OCI-LY1 (cell line): Measurements from ENCODE around the gene ELFN1.

Experiments
- H2AFZ ChIP-seq: fragments of 200-600 bp; sonication (generic), shearing (Covaris generic); 2 replicates; pipeline ENCODE4 v1.6.0; 2014; ENCODE audit warnings: antibody characterized with exemption, mild to moderate bottlenecking, low read length
- H3F3A ChIP-seq: fragments of 200-600 bp; sonication (generic), shearing (Covaris generic); 2 replicates; pipeline ENCODE4 v1.6.0; 2014; ENCODE audit warnings: mild to moderate bottlenecking, antibody characterized with exemption, low read length, moderate library complexity; ENCODE audit not compliant: insufficient read depth
- H3K27ac ChIP-seq: fragments of 200-600 bp; sonication (generic); 2 replicates; pipeline ENCODE4 v1.5.1; 2014; ENCODE audit warnings: low read length, mixed run types, mild to moderate bottlenecking, low read depth; ENCODE audit not compliant: poor library complexity, severe bottlenecking
- H3K27me3 ChIP-seq: fragments of 200-600 bp; sonication (generic); 2 replicates; pipeline ENCODE4 v1.6.0; 2014; ENCODE audit warnings: antibody characterized with exemption, mild to moderate bottlenecking, low read length, moderate library complexity; ENCODE audit not compliant: insufficient read depth
- H3K36me3 ChIP-seq: fragments of 200-600 bp; sonication (generic); 2 replicates; pipeline ENCODE4 v1.6.1; 2014; ENCODE audit warnings: mild to moderate bottlenecking, antibody characterized with exemption, low read length, moderate library complexity, mixed read lengths; ENCODE audit not compliant: insufficient read depth
- H3K4me1 ChIP-seq: fragments of 200-600 bp; sonication (generic); 2 replicates; pipeline ENCODE4 v1.5.1; 2014; ENCODE audit warnings: mild to moderate bottlenecking, low read length, moderate library complexity; ENCODE audit not compliant: insufficient read depth, severe bottlenecking
- H3K4me2 ChIP-seq: fragments of 200-600 bp; sonication (generic), shearing (Covaris generic); 2 replicates; pipeline ENCODE4 v1.6.1; 2014; ENCODE audit warnings: low read length
- H3K4me3 ChIP-seq: fragments of 200-600 bp; sonication (generic); 2 replicates; pipeline ENCODE4 v1.5.1; 2014; ENCODE audit warnings: low read length, low read depth, mild to moderate bottlenecking, mixed read lengths; ENCODE audit not compliant: poor library complexity, severe bottlenecking
- H3K79me2 ChIP-seq: fragments of 200-600 bp; shearing (Covaris generic); 2 replicates; pipeline ENCODE4 v1.6.1; 2016; ENCODE audit warnings: mixed run types, low read length, mixed read lengths; ENCODE audit not compliant: insufficient read depth
- H3K9ac ChIP-seq: fragments of 200-600 bp; sonication (generic), shearing (Covaris generic); 2 replicates; pipeline ENCODE4 v1.6.1; 2014; ENCODE audit warnings: mild to moderate bottlenecking, low read length, mixed read lengths
- H3K9me2 ChIP-seq: fragments of 200-600 bp; sonication (generic), shearing (Covaris generic); 2 replicates; pipeline ENCODE4 v1.6.1; 2014; ENCODE audit warnings: low read depth, mild to moderate bottlenecking, low read length, mixed read lengths
- H3K9me3 ChIP-seq: fragments of 200-600 bp; shearing (Covaris generic); 2 replicates; pipeline ENCODE4 v1.6.1; 2014; ENCODE audit warnings: low read length, mixed read lengths
- H4K20me1 ChIP-seq: fragments of 200-600 bp; sonication (generic), shearing (Covaris generic); 2 replicates; pipeline ENCODE4 v1.6.0; 2016; ENCODE audit warnings: mild to moderate bottlenecking, low read length; ENCODE audit not compliant: insufficient read depth
- EZH2 ChIP-seq: fragments of 200-600 bp; sonication (generic), shearing (Covaris generic); IDR thresholded peaks from 2 replicates; pipeline ENCODE4 v1.8.0; 2017; ENCODE audit warnings: borderline replicate concordance, mixed run types, mild to moderate bottlenecking, antibody characterized with exemption, low read length, moderate library complexity, mixed read lengths
- TF ChIP-seq, protein P1 (sequence below): fragments of 200-600 bp; sonication (generic), shearing (Covaris generic); IDR thresholded peaks from 2 replicates; pipeline ENCODE4 v1.5.1; 2017; ENCODE audit warnings: mild to moderate bottlenecking, antibody characterized with exemption, low read length, moderate library complexity, mixed read lengths

Gene ELFN1

DNA sequence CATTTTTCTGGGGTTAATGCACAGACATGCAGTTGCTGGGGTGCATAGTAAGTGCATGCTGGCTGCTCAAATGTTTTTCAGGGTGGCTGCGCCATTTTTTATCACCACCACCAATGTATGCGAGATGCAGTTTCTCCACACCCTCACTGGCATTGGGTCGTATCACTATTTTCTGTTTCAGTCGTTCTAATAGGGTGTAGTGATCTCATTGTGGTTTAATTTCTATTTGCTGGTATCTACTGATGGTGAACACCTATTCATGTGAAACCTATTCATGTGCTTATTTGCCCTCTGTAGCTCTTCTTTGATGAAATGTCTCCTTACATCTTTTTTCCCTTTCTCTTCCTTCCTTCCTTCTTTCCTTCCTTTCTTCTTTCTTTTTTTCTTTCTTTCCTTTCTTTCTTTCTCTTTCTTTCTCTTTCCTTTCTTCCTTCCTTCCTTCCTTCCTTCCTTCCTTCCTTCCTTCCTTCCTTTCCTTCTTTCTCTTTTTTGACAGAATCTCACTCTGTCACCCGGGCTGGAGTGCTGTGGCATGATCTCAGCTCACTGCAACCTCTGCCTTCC, 84.3 kb downstream of the ELFN1 start:
- no peak overlapping the region for H3K9ac ChIP-seq
- no peaks in the 10 kb centered on the region for H3K79me2 ChIP-seq
- H3F3A ChIP-seq: 0 out of 2 replicates have a peak, but pooled peaks cover 3% of the 10 kb centered on the region
- no peak for TF ChIP-seq EZH2
- TF ChIP-seq, protein P1, sequence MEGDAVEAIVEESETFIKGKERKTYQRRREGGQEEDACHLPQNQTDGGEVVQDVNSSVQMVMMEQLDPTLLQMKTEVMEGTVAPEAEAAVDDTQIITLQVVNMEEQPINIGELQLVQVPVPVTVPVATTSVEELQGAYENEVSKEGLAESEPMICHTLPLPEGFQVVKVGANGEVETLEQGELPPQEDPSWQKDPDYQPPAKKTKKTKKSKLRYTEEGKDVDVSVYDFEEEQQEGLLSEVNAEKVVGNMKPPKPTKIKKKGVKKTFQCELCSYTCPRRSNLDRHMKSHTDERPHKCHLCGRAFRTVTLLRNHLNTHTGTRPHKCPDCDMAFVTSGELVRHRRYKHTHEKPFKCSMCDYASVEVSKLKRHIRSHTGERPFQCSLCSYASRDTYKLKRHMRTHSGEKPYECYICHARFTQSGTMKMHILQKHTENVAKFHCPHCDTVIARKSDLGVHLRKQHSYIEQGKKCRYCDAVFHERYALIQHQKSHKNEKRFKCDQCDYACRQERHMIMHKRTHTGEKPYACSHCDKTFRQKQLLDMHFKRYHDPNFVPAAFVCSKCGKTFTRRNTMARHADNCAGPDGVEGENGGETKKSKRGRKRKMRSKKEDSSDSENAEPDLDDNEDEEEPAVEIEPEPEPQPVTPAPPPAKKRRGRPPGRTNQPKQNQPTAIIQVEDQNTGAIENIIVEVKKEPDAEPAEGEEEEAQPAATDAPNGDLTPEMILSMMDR: no peak
- H2AFZ ChIP-seq: no peak overlapping the region
- H3K9me3 ChIP-seq: no peaks in the 10 kb centered on the region
- H3K4me1 ChIP-seq: peaks cover 29% of the 10 kb centered on the region
- H3K9me2 ChIP-seq: no peaks in the 10 kb centered on the region
- no peaks in the 10 kb centered on the region for H4K20me1 ChIP-seq
- no peaks in the 10 kb centered on the region for H3K36me3 ChIP-seq
- peaks cover 16% of the 10 kb centered on the region for H3K27me3 ChIP-seq
- no peak overlapping the region for H3K4me3 ChIP-seq
- H3K4me2 ChIP-seq: no peak overlapping the region
- no peak overlapping the region for H3K27ac ChIP-seq

DNA sequence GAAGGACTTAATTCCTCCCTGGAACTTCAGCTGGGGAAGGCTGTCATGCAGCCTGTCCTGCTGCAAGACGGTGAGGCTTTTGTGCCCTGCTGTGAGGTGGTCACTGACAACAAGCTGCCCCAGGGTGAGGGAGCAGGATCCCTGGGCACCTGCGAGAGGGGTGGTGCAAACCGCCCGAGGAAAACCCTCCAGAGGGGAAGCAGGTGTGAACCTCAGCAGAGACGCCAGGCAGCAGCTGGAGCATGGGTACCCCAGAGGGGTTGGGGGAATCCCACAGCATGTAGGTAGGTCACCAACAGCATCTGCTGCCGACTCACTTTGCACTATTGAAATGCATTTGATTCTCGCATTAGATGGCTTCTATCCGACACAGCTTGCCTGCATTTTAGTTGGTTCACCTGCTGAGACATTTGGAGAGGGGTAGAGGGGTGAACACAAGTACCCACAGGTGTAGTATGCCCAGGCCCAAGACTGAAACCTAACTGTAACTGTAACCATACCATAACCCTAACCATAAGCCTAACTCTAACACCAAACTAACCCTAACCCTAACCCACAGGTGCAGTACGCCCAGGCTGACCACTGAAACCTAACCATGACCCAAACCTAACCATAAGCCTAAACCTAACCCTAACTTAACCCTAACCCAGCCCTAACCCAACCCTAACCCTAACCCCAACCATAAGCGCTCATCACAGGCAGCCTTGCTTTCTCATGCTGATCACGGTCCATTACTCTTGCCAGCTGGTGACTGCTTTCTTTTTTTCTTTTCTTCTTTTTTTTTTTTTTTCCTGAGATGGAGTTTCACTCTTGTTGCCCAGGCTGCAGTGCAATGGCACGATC, 85.9 kb downstream of the ELFN1 start:
- Histone ChIP-seq H3K4me1 (peaks cover 29% of the 10 kb centered on the region), H3K27me3 (peaks cover 16% of the 10 kb centered on the region)

DNA sequence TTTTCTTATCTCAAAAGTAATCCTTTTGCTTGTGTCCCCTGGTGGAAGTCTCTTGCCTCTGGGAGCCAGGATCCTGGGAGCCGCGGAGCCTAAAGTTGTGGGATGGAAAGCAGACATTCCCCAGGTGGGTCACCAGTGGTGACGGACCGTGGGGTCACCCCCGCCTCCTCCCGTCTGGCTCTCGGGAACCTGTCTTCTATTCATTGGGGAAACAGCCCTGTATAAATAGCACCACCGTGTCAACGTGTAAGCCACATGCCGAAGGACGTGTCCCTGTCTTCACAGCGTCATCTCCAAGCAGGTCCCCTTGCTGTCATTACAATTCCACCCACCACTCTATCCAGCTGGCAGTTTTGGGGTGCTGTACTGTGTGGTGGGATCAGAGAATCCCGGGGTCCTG, 87.5 kb downstream of the ELFN1 start:
- TF ChIP-seq, protein P1: no peak
- TF ChIP-seq EZH2: no peak
- 0 out of 2 replicates have a peak, but pooled peaks cover 2% of the 10 kb centered on the region for H3F3A ChIP-seq
- no peak overlapping the region for H3K4me3 ChIP-seq
- H3K4me1 ChIP-seq: peaks cover 28% of the 10 kb centered on the region
- no peaks in the 10 kb centered on the region for H4K20me1 ChIP-seq
- no peak overlapping the region for H3K9ac ChIP-seq
- no peaks in the 10 kb centered on the region for H3K79me2 ChIP-seq
- H2AFZ ChIP-seq: no peak overlapping the region
- no peaks in the 10 kb centered on the region for H3K9me3 ChIP-seq
- H3K27ac ChIP-seq: no peak overlapping the region
- peaks cover 16% of the 10 kb centered on the region for H3K27me3 ChIP-seq
- H3K36me3 ChIP-seq: no peaks in the 10 kb centered on the region
- H3K9me2 ChIP-seq: no peaks in the 10 kb centered on the region
- no peak overlapping the region for H3K4me2 ChIP-seq

More for the DNA sequence above, 85.9 kb downstream of the ELFN1 start:
- H3F3A ChIP-seq: 0 out of 2 replicates have a peak, but pooled peaks cover 3% of the 10 kb centered on the region
- TF ChIP-seq EZH2: no peak
- TF ChIP-seq, protein P1: no peak
- no peaks in the 10 kb centered on the region for H3K9me3 ChIP-seq
- no peaks in the 10 kb centered on the region for H3K9me2 ChIP-seq
- no peak overlapping the region for H3K9ac ChIP-seq
- no peak overlapping the region for H3K4me3 ChIP-seq
- H3K79me2 ChIP-seq: no peaks in the 10 kb centered on the region
- no peak overlapping the region for H2AFZ ChIP-seq
- no peak overlapping the region for H3K4me2 ChIP-seq
- no peaks in the 10 kb centered on the region for H3K36me3 ChIP-seq
- no peak overlapping the region for H3K27ac ChIP-seq
- no peaks in the 10 kb centered on the region for H4K20me1 ChIP-seq
